Measurements from ENCODE around the gene OAS3.

DNA sequence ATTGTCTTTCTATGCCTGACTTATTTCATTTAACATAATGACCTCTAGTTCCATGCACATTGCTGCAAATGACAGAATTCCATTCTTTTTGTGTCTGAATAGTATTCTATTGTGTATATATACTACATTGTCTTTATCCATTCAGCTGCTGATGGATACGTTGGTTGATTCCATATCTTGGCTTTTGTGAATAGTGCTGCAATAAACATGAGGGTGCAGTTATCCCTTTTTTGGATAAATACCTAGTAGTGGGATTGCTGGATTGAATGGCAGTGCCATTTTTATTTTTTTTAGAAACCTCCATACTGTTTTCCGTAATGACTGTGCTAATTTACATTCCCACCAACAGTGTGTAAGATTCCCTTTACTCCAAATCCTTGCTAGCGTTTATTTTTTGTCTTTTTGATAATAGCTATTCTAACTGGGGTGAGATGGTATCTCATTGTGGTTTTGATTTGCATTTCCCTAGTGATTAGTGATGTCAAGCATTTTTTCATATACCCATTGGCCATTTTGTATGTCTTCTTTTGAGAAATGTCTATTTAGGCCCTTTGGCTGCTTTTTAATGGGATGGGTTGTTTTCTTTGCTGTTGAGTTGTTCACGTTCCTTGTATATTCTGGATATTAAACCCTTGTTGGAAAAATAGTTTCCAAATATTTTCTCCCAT is 42.4 kb downstream of the OAS3 start:
- TF ChIP-seq, protein P1, sequence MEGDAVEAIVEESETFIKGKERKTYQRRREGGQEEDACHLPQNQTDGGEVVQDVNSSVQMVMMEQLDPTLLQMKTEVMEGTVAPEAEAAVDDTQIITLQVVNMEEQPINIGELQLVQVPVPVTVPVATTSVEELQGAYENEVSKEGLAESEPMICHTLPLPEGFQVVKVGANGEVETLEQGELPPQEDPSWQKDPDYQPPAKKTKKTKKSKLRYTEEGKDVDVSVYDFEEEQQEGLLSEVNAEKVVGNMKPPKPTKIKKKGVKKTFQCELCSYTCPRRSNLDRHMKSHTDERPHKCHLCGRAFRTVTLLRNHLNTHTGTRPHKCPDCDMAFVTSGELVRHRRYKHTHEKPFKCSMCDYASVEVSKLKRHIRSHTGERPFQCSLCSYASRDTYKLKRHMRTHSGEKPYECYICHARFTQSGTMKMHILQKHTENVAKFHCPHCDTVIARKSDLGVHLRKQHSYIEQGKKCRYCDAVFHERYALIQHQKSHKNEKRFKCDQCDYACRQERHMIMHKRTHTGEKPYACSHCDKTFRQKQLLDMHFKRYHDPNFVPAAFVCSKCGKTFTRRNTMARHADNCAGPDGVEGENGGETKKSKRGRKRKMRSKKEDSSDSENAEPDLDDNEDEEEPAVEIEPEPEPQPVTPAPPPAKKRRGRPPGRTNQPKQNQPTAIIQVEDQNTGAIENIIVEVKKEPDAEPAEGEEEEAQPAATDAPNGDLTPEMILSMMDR (conservative IDR thresholded peaks at IDR 0.05) = no peak
- TF ChIP-seq EZH2 (IDR thresholded peaks at IDR 0.05; ENCODE audit: low read depth) = no peak
